MM.1S (cell line): ENCODE results near the gene MYO1C.

Source experiments
- CTCF ChIP-seq: fragments of 300-600 bp; sonication (generic); IDR thresholded peaks from 2 replicates; pipeline ENCODE4 v1.5.1; 2016; ENCODE audit warnings: antibody characterized with exemption, low read length, mixed read lengths
- EZH2 ChIP-seq: fragments of 300-600 bp; sonication (generic); optimal IDR thresholded peaks from 2 replicates; pipeline ENCODE3; 2017; ENCODE audit warnings: low read depth, mild to moderate bottlenecking, antibody characterized with exemption, low read length, mixed read lengths

GRCh38 chr17:1492249-1493206 is at the start of gene MYO1C:
- TF ChIP-seq CTCF (no peak), EZH2 (no peak)
